GM18873 (cell line): Measurements from ENCODE around the gene EXOC3.
"Not testable (repeated sequence)": the region's sequence is repeated elsewhere in the genome, so short reads cannot be mapped to it uniquely, and the experiment has no call there.

ENCODE experiments used
- ATAC-seq: cut with Tn5 transposase; IDR thresholded peaks from one replicate; pipeline ENCODE4 v1.9.1; 2021; ENCODE audit warnings: mild to moderate bottlenecking, moderate library complexity, moderate number of reproducible peaks; ENCODE audit not compliant: unreplicated experiment, low FRiP score

EXOC3 gene

DNA sequence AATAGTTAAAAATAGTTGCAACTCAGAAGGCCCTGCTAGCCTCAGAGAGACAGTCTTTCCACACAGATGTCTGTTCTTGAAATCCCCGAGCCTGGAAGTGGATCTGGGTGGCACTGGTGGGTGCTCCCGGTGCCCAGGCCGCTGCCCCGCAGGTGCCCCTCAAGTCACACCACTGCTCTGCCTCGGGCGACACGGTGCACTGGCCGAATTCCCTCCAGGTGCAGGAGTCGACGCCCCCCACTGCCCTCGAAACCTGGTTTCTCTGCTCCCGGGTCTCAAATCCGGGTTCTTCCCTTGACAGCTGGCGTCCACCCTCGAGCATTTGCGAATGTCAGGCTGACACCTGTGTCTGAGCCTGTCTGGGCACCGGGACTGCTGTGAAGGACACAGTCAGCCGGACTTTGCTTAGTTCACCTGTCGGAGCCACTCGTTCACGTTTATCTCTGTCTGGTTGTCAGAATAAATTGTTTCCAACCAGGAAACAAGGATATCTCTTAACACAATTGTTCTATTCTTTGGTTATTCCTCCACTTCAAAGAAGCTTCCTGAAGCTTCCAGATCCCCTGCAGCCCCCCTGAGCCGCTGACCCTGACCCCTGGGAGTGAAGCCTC, 54.2 kb downstream of the EXOC3 start:
- ATAC-seq = no peak

DNA sequence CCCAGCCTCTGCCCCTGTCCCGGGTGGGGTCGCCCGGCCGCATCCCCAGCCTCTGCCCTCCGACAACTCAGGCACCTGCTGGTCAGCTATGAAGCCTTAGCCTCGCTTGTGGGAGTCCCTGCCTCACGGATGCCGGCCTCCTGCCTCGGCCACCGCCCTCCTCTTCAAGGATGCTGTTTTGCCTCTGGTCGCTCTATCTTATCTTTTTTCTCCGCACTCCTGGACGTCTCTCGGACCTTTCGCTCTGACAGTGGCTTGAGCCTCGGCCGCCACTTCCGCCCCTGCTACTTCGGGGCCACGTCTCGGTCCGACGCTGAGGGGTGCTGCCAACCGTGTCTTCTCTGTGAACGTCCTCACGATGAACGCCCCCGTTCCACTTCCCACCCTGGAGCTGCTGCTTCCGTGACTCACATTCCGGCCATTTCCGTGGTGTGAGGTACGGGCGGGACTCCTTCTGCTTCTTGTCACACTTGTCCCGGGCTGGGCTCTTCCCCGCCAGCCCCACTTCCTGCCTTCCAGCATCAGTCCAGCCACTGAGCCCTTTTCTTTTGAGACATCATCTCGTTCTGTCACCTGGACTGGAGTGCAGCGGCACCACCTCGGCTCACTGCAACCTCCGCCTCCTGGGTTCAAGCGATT, 55.0 kb downstream of the EXOC3 start:
- no peak for ATAC-seq

DNA sequence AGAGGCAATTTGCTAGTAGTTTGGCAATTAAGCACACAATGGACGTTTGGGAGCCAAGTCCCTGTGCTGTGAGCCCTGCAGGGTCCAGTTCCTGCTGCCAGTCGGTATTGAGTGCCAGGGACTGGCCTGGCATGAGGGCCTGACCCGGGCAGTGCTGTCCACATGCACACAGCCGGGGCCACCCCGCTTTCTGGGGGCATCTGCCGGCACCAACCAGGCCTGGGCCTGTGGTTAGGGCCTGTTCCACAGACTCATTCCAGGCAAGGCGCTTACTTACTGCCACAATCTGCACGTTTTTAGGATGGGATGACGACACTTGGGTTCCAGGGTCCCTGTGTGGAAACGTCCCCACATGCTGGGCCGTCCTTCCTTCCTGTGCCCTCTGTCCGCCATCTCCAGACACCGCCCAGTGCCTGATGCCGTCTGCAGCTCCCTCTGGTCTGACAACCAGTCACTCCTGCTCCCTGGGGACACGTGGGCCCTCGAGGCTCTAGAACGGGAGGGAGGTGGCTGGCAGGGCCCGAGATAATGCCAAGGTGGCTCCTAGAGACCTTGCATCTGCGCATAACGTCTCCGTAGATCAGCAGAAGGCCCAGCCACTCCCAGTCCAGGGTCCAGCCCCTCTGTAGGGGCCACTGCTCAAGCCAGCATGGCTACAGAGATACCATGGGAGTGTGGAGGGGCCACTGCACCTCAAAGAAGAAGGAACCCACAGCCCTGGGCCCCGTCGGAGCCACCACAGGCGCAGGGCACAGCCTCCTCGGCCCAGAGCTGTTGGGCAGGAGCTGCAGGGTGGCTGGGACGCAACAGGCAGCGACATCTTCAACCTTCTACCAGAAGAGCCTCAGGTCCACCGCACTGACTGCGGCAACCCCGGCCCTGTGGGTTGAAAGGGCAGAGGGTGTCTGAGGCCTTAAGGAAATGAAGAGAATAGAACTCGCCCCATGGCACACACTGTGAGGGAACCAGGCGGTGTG, 56.5 kb downstream of the EXOC3 start:
- no peak for ATAC-seq

DNA sequence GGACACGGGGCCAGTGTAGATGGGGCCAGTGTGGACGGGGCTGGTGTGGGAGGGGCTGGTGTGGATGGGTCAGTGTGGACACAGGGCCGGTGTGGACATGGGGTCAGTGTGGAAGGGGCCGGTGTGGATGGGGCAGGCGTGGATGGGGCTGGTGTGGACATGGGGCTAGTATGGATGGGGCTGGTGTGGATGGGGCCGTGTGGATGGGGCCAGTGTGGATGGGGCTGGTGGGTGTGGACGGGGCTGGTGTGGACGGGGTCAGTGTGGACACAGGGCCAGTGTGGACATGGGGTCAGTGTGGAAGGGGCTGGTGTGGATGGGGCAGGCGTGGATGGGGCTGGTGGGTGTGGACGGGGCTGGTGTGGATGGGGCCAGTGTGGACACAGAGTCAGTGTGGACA, 57.5 kb downstream of the EXOC3 start:
- ATAC-seq = no peak

DNA sequence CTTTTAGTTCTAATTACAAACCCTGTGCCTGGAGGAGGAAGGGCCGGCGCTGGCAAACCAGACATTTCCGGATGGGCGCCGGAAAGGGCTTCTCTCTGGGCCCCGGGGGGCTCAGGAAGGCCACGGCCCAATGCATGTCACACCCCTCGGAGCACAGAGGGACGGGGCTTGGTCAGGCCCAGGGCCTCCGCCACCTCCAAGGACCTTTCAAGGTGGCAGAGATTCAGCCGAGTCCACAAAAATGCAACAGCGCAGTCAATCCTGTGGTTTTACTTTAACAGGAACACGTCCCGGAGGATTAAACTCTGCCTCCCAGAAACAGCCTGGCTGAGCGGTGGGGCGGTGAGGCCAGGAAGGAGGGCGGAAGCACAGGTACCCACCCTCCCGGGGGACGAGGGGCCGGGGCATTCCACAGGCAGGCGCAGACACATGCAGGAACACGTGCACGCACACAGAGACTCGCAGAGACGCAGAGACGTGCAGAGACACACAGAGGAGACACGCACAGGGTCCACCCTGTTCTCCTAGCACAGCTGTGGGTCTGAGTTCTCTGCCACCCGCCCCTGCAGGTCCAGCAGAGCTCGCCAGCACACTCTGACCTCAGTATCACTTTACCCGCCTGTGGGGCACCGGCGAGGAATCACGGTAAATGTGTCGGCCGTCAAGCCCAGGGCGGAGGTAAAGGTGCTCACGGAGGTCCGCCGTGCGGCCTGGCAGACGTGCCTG, 58.3 kb downstream of the EXOC3 start:
- ATAC-seq = no peak

DNA sequence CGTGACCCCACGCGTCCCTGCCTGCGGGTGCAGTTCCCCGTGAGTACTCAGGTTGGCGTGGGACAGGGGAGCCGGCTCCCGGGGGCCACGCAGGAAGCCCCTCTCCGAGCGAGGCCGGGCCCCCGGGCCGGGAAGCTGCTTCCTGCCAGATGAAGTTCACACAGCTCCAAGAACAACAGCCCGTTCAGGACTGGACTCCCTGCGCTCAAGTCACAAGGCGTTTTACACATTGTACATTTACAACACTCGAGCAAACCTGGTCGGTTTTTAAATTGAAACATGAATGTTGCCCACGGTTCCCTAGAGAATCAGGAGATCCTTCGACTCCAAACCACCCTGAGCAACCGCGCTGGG, 58.8 kb downstream of the EXOC3 start:
- ATAC-seq = no peak

DNA sequence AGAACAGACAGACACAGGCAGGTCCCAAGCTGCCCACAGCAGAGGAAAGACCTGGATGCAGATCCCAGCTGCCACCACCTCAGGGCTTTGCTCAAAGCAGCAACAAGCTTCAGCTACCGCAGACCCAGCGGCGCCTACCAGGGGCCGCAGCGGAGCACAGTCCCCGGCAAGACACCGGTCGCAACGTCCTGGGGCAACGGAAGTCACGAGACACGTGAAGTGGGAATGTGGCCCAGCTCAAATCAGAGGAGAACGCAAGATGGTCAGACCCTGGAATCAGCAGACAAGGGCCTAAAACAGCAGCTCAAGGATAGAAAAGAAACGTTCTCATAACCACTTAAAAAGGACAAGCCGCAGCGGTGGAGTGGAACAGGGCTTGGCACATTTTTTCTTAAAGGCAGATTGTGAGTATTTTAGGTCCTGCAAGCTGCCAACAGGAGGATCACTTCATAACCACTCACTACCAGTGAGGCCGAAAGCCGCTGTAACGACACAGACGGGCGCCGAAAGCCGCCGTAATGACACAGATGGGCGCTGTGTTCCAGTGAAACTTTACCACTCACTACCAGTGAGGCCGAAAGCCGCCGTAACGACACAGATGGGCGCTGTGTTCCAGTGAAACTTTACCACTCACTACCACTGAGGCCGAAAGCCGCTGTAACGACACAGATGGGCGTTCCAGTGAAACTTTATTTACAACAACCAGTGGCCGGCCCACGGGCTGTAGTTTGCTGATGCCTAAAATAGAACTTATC, 59.5 kb downstream of the EXOC3 start:
- no peak for ATAC-seq

DNA sequence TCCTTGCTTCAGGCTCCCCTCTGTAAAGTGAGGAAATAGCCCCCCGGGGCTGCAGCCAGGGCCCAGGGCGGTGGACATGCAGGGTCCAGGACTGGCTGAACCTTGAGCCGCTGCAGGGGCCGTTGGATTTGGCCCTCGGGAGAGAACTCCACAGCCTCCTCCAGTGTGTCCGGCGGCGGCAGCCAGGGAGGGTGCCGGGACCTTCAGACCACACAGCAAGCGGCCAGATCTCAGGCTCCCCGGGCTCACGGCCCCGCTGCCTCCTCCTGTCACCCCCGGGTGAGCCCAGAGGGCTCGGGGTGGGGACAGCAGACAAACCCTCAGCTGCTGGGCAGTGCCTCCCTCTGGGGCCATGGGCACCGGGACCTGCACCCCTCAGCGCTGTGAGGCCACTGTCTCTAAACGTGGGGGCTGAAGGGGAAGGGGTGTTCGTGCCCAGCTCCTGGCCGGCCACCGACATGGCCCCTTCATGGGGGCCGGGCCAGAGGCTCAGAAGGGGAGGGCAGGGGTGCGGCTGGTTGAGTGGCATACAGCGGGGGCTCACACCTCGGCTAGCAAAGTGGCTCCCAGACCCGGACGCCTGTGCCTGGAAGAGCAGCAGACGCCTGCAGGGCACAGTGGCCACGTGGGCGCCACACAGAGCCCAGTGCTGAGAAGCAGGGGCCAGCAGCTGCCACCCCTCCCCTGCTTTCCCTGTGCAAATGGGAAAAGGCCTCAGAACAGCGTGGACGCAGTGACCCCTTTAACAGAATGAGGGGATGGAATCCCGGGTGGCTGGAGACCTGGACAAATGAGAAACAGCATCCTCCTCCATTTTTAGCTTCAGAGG, 61.6 kb downstream of the EXOC3 start:
- ATAC-seq = no peak

DNA sequence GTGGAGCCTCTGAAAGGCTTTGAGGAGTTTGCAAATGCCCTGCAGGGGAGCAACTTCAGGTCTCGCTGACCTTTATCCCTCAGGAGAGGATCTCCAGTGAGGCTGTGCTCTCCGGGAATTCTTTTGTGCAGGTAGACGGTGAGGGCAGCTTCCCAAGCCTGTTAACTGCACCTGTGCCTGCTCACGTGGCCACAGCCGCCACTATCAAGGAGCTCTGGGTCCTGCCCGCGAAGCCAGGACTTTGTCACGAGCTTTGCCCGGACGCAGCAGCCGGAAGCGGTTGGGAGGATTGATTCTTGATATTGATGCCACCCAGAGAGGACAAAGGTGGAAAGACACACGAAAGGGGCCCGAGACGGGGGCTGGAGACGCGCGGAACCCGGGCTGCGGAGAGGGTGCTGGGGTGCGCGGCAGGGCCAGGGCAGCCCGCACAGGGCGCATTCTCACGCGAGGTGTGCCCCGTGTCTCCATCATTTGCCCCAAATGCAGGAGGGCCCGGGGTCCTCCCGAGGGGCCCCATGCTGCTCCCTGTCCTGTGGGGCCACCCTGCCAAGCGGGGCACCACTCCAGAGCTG, 63.1 kb downstream of the EXOC3 start:
- no peak for ATAC-seq

DNA sequence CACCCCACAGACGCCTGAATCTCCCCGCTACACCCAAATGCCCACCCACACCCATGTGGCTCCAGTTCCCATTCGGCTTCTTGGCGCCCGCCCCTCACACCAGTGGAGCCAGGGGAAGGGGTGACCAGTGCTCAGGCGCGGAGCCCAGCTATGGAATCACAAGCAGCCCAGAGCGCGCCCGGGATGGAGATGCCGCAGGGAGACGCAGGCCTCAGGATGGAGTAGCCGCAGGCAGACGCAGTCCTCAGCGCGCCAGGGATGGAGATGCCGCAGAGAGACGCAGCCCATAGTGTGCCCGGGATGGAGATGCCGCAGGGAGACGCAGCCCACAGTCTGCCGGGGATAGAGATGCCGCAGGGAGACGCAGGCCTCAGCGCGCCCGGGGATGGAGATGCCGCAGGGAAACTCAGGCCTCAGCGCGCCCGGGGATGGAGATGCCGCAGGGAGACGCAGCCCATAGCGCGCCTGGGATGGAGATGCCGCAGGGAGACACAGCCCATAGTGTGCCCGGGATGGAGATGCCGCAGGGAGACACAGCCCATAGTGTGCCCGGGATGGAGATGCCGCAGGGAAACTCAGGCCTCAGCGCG, 65.1 kb downstream of the EXOC3 start:
- ATAC-seq = not testable (repeated sequence)

DNA sequence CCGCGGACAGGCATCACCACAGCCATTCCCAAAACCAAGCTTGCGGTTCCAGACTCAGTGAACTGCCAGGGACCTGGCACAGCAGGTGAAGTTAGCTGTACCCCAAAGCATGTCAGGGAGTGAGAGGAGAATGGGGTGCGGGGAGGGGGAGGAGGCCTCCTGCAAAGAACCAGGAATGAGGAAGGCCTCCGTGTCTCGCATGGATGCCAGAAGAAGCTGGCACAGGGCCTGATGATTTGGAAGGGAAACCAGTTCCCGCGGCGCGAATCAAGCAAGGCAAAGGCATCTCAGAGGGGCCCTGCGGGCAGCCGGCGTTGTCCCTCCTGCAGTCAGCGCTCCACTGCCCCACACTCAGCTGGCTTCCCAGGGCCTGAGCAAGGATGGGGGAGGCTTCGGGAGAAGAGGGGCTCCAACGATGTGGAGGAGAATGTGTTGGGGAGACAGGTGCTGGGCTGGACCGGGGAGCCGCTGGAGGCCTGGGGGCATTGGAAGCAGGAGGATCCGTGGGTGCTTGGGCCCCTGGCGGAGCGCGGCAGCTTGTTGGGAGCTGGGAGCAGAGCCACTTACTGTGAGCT, 66.7 kb downstream of the EXOC3 start:
- ATAC-seq = no peak

DNA sequence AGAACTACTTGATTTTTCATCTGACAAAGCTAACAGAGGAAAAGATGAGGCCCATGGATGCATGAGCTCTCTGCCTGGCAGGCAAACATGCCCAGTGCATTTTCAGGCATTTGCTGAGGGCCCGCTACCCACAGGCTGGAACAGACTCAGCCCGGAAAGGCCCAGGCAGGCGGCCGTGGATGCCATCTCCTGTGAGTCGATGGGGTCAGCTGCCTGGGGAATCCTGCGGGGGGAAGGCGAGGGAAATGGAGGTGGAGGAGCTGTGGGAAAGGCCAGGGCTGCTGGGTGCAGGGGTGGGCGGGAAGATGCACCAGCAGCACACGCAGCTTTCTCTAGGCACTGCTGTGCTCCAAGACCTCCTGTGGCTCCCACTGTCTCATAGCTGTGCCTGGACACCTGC, 67.5 kb downstream of the EXOC3 start:
- ATAC-seq = no peak

DNA sequence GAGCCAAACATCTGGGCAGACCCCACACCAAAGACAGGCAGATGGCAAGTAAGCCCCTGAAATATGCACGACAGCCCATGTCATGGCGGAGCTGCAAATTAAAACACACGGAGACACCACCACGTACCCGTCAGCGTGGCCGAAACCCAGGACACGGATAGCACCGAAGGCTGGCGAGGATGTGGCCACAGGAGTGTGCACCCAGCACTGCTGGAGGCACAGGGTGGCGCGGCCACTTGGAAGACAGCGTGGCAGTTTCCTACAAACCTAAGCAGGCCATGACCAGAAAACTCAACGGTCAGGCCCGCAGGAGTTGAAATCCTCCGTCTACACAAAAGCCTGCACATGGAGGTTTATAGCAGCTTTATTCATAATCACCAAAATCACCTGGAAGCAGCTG, 68.5 kb downstream of the EXOC3 start:
- ATAC-seq = no peak

DNA sequence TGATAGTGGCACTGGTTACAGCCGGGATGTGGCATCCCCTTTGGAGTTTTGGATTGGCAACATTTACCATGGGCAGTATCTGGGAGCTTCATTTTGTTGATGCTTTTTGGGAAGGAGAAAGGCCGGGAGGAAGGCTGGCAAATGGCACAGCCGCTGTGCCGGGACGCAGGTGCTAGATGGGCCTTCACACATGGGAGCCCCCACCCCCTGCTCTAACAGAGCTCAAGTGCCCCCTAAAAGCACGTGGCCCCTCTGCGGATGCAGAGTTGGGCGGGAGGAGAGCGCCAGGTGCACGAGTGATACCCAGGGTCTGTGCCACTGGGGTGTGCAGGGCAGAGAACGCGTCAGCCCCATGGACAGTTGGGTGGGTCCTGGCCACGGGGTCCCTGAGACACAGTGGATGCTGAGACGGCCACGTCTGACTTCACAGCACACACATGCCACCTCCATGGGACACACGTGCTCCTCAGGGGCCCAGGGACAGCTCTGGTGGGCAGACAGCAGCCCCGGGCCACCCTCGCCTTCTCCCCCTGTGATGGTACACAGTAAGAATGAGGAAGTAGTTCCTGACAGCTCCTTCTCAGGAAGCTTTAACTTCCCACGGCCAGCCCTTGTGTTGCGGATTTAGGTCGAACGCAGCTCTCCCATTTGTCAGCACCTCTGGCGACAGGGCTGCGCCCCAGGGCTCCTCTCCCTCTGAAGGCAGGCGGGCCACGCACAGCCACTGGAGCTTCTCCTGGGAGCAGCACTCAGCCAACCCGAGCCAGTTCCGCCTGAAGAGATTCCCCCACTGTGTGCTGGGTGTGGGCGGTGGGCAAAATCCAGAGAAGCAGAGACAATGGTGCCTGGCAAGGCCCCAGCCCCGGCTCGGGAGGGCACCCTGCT, 70.5 kb downstream of the EXOC3 start:
- no peak for ATAC-seq

DNA sequence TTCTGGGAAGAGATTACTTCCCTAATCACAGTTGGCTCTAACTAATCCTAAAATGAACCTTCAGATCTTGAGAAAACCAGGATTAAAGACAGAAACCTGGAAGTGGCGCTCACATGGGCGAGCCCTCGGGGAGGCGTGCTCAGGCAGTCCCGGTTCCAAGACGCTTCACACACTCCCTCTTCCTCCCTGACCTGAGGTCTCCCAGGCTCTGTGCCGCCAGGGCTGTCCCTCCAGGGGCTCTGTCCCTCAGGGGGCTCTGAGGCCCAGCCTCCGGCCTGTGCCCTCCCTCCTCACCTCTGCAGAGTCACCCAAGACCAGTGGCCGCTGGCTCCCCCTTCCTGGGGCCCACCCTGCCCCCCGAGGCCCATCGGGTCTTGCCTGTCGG, 71.1 kb downstream of the EXOC3 start:
- ATAC-seq = no peak

DNA sequence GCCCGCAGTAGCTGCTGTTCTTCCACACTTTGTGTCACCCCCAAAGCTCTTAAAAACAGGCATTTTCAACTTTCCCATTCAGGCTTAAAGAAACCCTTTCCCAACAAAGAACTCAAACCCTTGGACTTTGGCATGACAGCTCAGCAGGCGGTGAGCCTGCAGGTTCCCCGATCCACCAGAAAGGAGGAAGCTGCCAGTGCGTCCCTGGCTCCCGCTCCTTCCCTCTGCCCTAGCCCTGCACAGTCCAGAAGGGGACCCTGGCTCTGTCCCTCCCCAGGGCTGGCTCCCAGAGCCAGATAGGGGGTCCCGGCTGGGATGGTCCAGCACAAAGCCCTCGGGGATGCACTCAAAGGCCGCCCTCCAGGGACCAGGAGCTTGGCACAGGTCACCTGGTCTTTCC, 71.7 kb downstream of the EXOC3 start:
- no peak for ATAC-seq

DNA sequence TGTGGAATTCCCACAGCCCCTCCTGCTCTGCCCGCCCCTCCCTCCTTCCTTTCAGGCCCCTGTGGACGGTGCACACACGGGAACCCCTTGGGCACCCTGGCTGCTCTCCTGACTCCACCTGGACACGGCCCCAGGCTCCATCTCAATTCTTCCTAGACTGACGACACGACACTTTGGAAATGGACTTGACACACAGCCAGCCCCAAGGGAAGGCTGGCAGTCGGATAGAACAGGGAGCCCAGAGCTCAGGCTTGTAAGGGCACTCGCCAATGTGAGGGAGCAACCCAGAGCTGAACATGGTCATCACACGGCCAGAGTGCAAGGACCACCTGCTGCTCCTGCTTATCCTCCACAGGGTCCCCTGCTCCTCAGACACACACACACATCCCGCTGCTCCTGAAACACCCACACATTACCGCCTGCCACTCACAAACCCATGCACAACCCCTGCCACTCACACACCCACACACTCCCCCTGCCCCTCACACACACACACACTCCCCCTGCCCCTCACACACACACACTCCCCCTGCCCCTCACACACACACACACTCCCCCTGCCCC, 72.4 kb downstream of the EXOC3 start:
- no peak for ATAC-seq
